ENCODE measurements around the gene SEMA3D. TPM values are rescaled to one million over a fixed set of nuclear protein-coding genes. Genes with fewer than 3 reads are reported as not detected.

The SEMA3D gene
- total RNA-seq, 1 experiment from 2014 or later, result 1.4 TPM

- TF ChIP-seq EZH2phosphoT487 (IDR thresholded peaks at IDR 0.05; ENCODE audit: borderline replicate concordance), result no peak
- TF ChIP-seq RAD21 (IDR thresholded peaks at IDR 0.05; ENCODE audit: low read depth), result no peak
- no peak for TF ChIP-seq EZH2 (IDR thresholded peaks at IDR 0.05)
- TF ChIP-seq TCF7L2 (IDR thresholded peaks at IDR 0.05; ENCODE audit: borderline replicate concordance, extremely low read depth, insufficient read depth, insufficient read length), result no peak
- no peak for TF ChIP-seq ELF1 (IDR thresholded peaks at IDR 0.05; ENCODE audit: borderline replicate concordance, low read depth)
- TF ChIP-seq SP1 (IDR thresholded peaks at IDR 0.05; ENCODE audit: low read depth), result 0 out of 2 replicates have a peak, but pooled peaks have one; percentile 12
- TF ChIP-seq ZNF274 (IDR thresholded peaks at IDR 0.05; ENCODE audit: low read depth, low read length), result no peak
- no peak for TF ChIP-seq ZFX (IDR thresholded peaks at IDR 0.05)
- no peak for TF ChIP-seq CTCF (IDR thresholded peaks at IDR 0.05 in 2 of 3, conservative IDR thresholded peaks at IDR 0.05 in 1 of 3; ENCODE audit: borderline replicate concordance in 1 of 3, insufficient read depth in 1 of 3, low read depth in 2 of 3, low read length in 2 of 3)
- TF ChIP-seq EGR1 (IDR thresholded peaks at IDR 0.05; ENCODE audit: low read depth), result no peak
- peak; percentile 53 for TF ChIP-seq FOSL1 (IDR thresholded peaks at IDR 0.05; ENCODE audit: low read depth)
- TF ChIP-seq SRF (IDR thresholded peaks at IDR 0.05; ENCODE audit: low read depth), result no peak
- TF ChIP-seq ZBTB33 (IDR thresholded peaks at IDR 0.05; ENCODE audit: extremely low read depth, insufficient replicate concordance, low read length), result no peak
- TF ChIP-seq MAX (IDR thresholded peaks at IDR 0.05), result no peak
- no peak for TF ChIP-seq POLR2AphosphoS5 (IDR thresholded peaks at IDR 0.05; ENCODE audit: low read depth, low read length)
- no peak for TF ChIP-seq CEBPB (IDR thresholded peaks at IDR 0.05; ENCODE audit: low read depth)
- no peak for TF ChIP-seq ATF3 (IDR thresholded peaks at IDR 0.05)
- TF ChIP-seq CBX3 (IDR thresholded peaks at IDR 0.05; ENCODE audit: low read depth), result no peak
- no peak for TF ChIP-seq YY1 (IDR thresholded peaks at IDR 0.05; ENCODE audit: extremely low read depth, insufficient replicate concordance, low read depth, low read length)
- no peak for TF ChIP-seq SIN3A (IDR thresholded peaks at IDR 0.05; ENCODE audit: low read depth)
- no peak for TF ChIP-seq POLR2A (IDR thresholded peaks at IDR 0.05; ENCODE audit: borderline replicate concordance, extremely low read depth, insufficient read depth, insufficient read length)
- peak; percentile 41 for TF ChIP-seq JUND (IDR thresholded peaks at IDR 0.05)
- no peak for TF ChIP-seq REST (IDR thresholded peaks at IDR 0.05; ENCODE audit: low read depth)
- ChIA-PET CTCF (no interaction called here), POLR2A (no interaction called here), RAD21 (ENCODE audit: low non-redundant PET in 1 of 2, low total read pairs in 2 of 2, uncharacterized antibody in 2 of 2, unreplicated experiment in 2 of 2) (no interaction called here)
- Histone ChIP-seq H3K27me3 (ENCODE audit: insufficient read depth, low read length) (no peaks in the 10 kb centered on the region), H3K27ac (ENCODE audit: low read depth, low read length) (no peak overlapping the region), H4K20me1 (ENCODE audit: insufficient read depth) (no peaks in the 10 kb centered on the region), H3K4me1 (ENCODE audit: control insufficient read depth in 1 of 2, insufficient read depth in 2 of 2, low read length in 2 of 2) (peaks cover 3 to 16% of the 10 kb centered on the region in 2 experiments; a peak in 3 of 4 replicates), H3K79me2 (ENCODE audit: insufficient read depth, low read length) (no peaks in the 10 kb centered on the region), H3K9me3 (ENCODE audit: control insufficient read depth in 1 of 2, insufficient read depth in 1 of 2, low read depth in 1 of 2, low read length in 2 of 2) (no peaks in the 10 kb centered on the region), H3K9ac (ENCODE audit: low read length) (no peak overlapping the region), H2AFZ (ENCODE audit: low read depth, low read length, poor library complexity, severe bottlenecking) (peak overlapping the region; percentile 47), H3K9me2 (ENCODE audit: insufficient read depth) (no peaks in the 10 kb centered on the region), H3K4me3 (replicated peaks in 1 of 2; ENCODE audit: low read depth in 1 of 2, low read length in 2 of 2) (no peak overlapping the region), H3K4me2 (ENCODE audit: low read length) (peak overlapping the region; percentile 47), H3K36me3 (ENCODE audit: control insufficient read depth in 1 of 2, insufficient read depth in 2 of 2, low read length in 2 of 2) (no peaks in the 10 kb centered on the region)
- intact Hi-C loops (cut with micrococcal nuclease), result no loop called here
- BruUV-seq (replicated peaks), result no TSS peak
- ATAC-seq (peak; percentile 83), DNase-seq (ENCODE audit: low read depth, low spot score) (peak; percentile 22)
Measured at GRCh38 chr7:85114342-85114741, 72.5 kb downstream of the SEMA3D start.
